Neural cell (in vitro differentiated cells): ENCODE data around the gene CRYZL1.

Experiments used
- EZH2 ChIP-seq: fragments of 200-600, 300-800 bp; shearing (Covaris generic), sonication (generic); IDR thresholded peaks from 2 replicates; pipeline ENCODE4 v1.6.1; 2014; ENCODE audit warnings: antibody characterized with exemption, low read length, borderline replicate concordance, mild to moderate bottlenecking; ENCODE audit not compliant: insufficient read depth, poor library complexity, severe bottlenecking
- SMC3 ChIP-seq: fragments of 450-650 bp; conservative IDR thresholded peaks from 2 replicates; pipeline ENCODE4 v1.6.1; 2014; ENCODE audit warnings: antibody characterized with exemption, mild to moderate bottlenecking, moderate library complexity; ENCODE audit not compliant: poor library complexity

DNA sequence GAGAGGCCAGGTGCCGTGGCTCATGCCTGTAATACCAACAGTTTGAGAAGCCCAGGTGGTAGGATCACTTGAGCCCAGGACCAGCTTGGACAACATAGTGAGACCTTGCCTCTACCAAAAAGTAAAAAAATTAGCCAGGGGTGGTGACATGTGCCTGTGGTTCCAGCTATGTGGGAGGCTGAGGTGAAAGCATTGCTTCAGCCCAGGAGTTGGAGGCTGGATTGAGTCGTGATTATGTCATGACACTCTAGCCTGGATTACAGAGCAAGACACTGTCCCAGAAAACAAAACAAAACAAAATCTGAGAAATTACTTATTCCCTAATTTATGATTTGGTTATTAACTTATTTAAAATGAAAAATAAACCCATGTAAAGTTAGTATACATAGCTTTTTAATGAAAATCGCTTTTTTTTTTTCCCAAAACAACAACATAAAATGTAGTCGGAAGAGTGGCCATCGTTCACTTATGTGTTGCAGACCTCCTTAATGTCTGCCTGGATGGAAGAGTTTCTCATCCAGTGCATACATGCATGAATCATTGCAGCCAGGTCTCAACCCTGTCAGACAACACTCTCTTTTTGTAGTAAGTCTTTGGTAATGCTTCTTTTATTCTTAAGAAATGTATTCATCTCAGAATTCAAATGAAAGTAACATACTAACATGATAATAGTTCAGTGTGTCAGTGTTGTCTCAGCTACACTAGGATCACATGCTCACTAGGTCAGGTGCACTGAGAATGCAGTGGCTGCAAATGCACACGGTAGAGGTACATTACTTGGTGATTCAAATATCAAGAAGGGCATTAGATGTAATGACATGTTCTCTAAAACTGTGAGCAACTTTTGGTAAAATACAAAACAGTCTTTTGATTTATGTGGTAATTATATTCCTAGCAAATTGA is 28.8 kb upstream of the CRYZL1 start:
- TF ChIP-seq EZH2: no peak
- TF ChIP-seq SMC3: no peak
